GM12874 (cell line): ENCODE measurements around the gene JADE2.

Source experiments
- CTCF ChIP-seq: IDR thresholded peaks from 2 replicates; pipeline ENCODE4 v1.5.1; 2011; ENCODE audit warnings: low read depth, mild to moderate bottlenecking, control low read depth, low read length, moderate library complexity; ENCODE audit not compliant: insufficient read depth

JADE2 gene

GRCh38 chr5:134528556-134528955 is 3.1 kb downstream of the JADE2 start:
- TF ChIP-seq CTCF, result no peak

GRCh38 chr5:134529460-134529859 is 4.0 kb downstream of the JADE2 start:
- TF ChIP-seq CTCF, result no peak

GRCh38 chr5:134530301-134531077 is 5.0 kb downstream of the JADE2 start:
- TF ChIP-seq CTCF, result no peak

GRCh38 chr5:134533115-134533815 is 7.8 kb downstream of the JADE2 start:
- TF ChIP-seq CTCF, result no peak

GRCh38 chr5:134534058-134534725 is 8.7 kb downstream of the JADE2 start:
- TF ChIP-seq CTCF, result no peak

- TF ChIP-seq CTCF, result no peak
These were observed 9.2 kb downstream of the JADE2 start for GRCh38 chr5:134534726-134535110.

GRCh38 chr5:134536876-134537275 is 11.4 kb downstream of the JADE2 start:
- TF ChIP-seq CTCF, result no peak
